GM18498 (cell line): Measurements from ENCODE around the gene ESYT2.

ENCODE experiments used
- ATAC-seq: cut with Tn5 transposase; IDR thresholded peaks from one replicate; pipeline ENCODE4 v1.9.1; 2021; ENCODE audit warnings: mild to moderate bottlenecking, moderate library complexity; ENCODE audit not compliant: unreplicated experiment

Gene ESYT2

GRCh38 chr7:158805937-158806336 lies 23.4 kb downstream of the ESYT2 start:
- ATAC-seq = no peak

DNA sequence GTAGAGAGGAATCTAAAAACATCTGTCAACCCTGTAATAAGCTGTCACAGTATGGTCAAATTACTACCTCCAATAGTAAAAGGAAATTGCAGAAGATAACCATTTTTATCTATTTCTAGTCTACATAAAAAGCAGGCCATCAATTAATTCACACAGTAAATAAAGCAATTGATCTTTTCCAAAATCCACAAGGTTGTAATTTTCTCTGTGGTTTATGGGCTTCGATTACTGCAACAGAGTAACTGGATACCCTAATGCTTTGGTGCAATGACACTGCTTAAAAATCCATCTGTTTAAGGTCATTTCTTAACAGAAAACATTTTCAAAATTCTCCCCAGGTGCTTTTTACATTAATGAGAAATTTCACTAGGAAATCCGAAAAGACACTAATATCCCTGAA lies 23.9 kb downstream of the ESYT2 start:
- ATAC-seq = no peak

DNA sequence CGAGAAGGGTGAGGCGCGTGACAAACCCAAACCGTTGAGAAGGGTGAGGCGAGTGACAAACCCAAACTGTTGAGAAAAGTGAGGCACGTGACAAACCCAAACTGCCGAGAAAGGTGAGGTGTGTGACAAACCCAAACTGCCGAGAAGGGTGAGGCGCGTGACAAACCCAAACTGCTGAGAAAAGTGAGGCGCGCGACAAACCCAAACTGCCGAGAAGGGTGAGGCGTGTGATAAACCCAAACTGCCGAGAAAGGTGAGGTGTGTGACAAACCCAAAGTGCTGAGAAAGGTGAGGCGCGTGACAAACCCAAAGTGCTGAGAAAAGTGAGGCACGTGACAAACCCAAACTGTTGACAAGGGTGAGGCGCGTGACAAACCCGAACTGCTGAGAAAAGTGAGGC lies 25.0 kb downstream of the ESYT2 start:
- ATAC-seq = no peak

GRCh38 chr7:158803367-158803969 lies 25.8 kb downstream of the ESYT2 start:
- ATAC-seq = no peak

- no peak for ATAC-seq
Observed at GRCh38 chr7:158802535-158803366, 26.6 kb downstream of the ESYT2 start.

- ATAC-seq = no peak
Observed at GRCh38 chr7:158798741-158799140, 30.6 kb downstream of the ESYT2 start.

DNA sequence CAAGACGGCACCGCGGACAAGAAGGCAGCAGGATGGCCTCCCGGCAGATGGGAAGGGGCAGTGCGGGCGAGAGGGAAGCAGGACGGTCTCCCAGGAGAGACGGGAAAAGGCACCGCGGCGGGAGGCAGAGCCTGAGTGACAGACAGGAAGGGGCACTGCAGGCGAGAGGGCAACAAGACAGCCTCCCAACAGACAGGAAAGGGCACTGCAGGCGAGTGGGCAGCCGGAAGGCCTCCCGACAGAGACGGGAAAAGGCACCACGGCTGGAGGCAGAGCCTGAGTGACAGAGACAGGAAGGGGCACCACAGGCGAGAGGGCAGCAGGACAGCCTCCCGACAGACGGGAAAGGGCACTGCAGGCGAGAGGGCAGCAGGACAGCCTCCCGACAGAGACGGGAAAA lies 32.6 kb downstream of the ESYT2 start:
- no peak for ATAC-seq

GRCh38 chr7:158795272-158795671 lies 34.0 kb downstream of the ESYT2 start:
- ATAC-seq = no peak

DNA sequence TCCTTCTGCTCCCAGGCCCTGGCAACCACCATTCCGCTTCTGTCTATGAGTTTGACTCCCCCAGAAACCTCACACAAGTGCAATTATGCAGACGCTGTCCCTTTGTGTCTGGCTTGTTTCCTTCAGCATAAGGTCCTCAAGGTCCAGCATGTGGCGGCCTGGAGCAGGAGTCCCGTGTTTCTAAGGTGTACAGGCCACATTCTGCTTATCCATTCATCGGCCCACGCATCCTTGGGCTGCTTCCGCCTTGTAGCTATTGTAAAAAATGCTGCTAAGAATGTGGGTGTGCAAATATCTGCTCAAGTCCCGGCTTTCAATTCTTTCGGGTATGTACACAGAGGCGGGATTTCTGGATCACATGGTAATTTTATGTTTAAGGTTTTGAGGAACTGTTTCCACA lies 38.2 kb downstream of the ESYT2 start:
- ATAC-seq = no peak

DNA sequence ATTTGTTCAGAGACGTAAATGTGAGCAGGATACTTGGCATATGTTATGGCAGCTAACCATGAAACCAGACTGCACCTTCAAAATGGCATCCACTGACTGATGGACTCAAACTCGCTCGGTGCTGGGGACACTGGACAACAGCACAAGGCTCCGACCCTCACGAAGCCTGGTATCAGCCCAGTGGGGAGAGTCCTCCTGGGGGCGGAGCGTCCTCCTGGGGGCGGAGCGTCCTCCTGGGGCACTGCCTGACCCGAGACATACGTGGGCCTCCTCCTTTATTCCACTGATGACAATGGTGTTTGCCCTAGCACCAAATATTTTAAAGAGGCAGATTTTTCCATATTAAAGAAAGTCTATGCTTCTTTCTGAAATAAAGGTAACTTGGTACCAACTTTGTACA lies 39.5 kb downstream of the ESYT2 start:
- ATAC-seq = no peak

DNA sequence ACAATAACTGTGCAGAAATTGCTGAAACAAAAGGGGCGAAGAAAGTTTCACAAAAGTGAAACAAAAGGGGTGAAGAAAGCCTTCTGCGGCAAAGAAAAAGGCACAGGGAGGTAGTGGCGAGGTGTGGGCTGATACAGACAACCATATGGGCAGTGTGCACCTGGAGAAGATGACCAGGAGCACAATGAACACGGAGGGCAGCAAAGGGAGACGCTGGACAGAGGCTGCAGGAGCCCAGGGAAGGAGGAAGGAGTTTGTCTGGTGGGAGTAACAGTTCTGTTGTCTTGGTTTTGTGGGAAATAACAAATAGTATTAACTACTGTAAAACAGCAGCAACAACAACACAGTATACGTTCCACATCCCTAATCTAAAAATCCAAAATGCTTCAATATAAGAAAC lies 42.4 kb downstream of the ESYT2 start:
- ATAC-seq = no peak

DNA sequence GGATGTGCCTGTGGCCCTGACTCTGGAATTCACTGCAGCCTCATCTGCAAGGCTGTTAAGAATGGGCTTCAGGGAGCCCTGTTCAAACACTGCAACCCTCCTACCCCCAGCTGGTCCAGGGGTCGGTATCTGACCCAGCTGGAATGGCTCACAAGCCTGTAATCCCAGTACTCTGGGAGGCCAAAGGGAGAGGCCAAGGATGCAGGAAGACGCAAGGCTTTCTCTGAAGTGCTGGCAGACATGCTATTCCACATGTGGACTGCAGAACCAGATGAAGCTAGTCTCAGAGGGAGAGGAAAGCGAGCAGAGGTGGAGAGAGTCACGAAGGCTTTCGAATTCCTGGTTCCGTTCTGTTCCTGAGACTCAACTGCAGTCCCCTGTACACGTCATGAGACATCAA lies 45.0 kb downstream of the ESYT2 start:
- no peak for ATAC-seq

DNA sequence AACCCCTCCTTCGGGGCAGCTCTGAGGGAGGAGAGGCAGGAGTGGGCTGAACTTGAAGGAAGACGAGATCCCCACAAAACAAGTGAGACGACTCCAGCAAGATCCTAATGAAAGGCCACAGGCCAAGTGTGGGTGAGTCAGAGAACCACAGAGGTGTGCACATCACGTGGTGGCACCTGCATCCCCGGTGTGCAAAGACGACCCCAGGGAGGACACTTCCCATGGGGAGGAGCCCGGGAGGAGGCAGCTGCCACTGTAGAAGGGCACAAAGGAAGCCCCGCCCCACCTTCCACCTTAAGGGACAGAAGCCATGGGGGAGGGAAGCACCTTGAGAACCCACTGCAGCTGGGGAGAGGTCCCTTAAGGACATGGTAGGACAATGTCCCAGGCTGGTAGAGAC lies 45.7 kb downstream of the ESYT2 start:
- ATAC-seq = no peak

DNA sequence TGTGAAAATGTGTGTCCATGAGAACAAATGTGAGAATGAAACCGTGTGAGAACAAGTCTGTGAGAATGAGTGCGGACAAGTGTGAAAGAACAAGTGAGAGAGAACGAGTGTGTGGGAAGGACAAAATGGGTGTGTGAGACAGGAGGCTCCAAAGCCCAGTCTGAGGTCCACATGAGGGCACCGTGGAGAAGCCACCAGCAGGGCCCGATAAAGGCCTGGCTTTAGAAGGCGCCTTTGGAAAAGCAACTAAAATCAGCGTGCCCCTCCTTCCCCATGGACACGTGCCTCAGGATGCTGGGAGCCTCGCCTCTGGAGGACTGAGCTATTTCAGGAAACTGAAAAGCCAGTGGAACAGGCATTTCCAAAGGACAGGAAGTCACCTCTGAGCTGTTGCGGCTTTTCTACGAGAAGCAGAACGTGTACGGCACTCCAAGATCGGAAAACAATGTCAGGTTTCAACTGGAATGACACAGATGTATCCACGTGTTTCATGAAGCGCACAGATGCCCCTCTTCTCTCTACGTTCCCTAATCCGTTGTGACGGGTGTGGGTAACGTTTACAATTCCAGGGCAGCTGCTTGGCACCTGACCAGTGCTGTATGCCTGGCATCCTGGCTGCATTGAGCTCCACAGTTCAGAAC lies 46.4 kb downstream of the ESYT2 start:
- ATAC-seq = no peak

- no peak for ATAC-seq
Observed at GRCh38 chr7:158781974-158782664, 47.2 kb downstream of the ESYT2 start.

- no peak for ATAC-seq
Observed at GRCh38 chr7:158781217-158781973, 47.9 kb downstream of the ESYT2 start.

- ATAC-seq = no peak
Observed at GRCh38 chr7:158779061-158780000, 50.0 kb downstream of the ESYT2 start.

DNA sequence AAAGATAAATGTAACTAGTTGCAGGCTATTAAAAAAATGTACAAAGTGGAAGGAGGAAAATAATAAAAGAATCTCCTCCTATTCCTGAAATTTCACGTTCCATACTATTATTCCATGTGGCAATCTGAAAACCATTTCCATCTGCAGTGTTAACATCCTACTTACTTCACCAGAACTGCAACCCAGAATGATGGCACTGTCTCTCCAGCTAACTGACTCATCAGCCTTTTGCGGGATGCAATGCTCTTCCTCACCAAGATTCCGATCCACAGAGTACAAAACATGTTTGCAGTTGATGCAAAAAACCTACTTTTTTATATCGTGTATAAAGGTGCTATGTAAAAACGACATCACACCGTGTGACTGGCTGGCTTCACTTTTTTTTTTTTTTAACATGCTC lies 50.8 kb downstream of the ESYT2 start:
- no peak for ATAC-seq

- ATAC-seq = no peak
Observed at GRCh38 chr7:158777793-158778192, 51.5 kb downstream of the ESYT2 start.

DNA sequence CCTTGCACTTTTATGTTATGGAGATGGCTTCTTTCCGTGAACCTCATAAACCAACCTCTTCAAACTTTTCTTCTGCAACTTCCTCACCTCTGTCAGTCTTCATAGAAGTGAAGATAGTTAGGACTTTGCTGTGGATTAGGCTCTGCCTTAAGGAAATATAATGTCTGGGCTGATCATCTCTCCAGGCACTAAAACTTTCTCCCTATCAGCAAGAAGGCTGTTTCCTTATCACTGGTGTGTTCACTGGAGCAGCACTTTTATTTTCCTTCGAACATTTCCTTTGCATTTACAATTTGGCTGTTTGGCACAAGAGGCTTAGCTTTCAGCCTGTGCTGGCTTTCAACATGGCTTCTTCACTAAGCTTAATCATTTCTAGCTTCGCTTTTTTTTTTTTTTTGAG lies 52.8 kb downstream of the ESYT2 start:
- no peak for ATAC-seq
